HG02973 (cell line): ENCODE results near the gene TNIK.

Experiments used
- ATAC-seq: cut with Tn5 transposase; IDR thresholded peaks from one replicate; pipeline ENCODE4 v1.9.1; 2021; ENCODE audit warnings: moderate library complexity; ENCODE audit not compliant: unreplicated experiment

TNIK gene

DNA sequence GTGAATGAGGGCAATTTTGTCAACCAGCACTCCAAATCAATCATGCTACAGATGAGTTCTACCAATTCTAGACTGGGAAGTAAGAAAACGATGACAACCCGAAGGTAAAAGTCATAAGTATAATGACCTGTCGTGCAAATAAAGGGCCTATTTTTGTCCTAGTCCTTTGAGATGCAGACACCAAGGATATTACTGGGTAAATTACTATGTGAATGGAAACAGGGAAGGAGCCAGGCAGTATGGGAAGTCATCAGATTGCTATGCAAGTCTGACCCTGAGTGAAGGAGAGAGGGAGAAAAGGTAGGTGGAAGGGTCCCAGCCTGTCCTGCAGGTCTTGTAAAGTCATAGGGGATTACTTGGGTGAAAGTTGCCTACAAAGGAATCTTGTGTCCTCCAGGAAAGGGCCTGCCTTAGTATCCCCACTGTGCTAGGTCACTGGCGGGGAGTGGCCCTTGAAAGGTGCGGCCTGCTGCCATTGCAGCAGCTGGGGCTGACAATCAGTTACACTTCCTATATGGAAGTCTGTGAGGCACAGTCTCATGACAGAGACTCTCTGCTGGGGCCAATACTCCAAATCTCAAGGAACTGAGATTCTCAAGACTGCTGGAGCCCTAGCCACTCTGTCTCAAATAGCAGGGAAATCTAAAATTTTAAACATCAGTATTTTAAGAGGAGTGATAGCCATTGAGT is 283.8 kb downstream of the TNIK start:
- no peak for ATAC-seq

DNA sequence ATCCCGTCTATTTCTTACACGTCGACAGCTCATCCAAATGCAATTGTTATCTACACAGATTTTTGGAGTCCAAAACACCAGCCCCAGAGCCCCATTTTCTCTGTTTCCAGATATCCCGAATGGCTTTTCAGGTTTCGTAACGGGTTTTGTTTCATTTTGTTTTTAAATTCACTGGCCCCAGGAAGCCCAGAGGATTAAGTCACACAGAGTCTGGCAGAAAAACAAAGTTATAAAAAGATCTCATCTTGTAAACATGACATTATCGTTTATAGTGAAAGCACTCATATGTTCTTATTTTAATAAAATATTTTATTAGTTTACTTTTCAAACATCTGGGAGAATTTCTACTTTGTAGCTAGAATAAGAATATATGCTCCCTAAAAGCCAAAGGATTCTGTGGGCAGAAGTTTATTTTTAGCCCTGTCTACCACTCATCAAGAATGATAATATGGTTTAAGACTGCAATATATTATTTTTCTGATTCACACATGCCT is 284.4 kb downstream of the TNIK start:
- ATAC-seq, result no peak

DNA sequence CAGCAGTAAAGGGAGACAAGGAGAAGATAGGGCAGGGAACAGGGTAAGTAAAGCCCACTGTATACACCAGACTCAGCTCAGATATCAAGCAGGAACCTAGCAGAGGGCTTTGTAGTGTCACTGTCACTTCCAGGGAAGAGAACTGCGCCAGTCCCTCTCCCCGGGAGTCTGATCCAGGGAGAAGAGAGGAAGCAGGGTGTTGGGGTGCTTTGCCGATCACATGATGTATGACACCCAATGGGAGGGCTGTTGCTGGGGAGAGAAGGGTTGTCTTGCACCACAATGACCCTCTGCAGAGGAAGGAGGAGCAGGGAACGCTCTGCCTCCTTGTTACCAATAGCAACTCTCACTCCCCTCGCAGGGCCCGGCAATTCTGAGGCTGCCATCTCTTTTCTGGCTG is 286.5 kb downstream of the TNIK start:
- ATAC-seq, result no peak

DNA sequence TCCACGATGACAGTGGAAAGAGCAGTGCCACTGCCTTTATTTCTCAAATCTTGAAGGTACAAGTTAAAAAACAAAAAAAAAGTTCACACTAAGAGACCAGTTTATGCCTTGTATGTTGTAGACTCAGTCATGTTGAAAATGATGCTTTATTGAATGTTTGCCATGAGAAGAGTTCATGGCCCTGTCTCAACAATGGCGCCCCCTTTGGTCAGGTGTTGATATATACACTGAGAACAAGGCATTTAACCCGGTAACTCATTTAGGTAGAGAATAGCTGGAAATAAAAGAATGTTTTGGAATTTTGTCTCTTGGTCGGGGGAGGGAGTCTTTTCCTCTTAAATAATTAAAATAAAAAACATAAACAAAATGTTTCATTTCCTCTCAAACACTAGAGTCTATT is 288.1 kb downstream of the TNIK start:
- ATAC-seq, result no peak

DNA sequence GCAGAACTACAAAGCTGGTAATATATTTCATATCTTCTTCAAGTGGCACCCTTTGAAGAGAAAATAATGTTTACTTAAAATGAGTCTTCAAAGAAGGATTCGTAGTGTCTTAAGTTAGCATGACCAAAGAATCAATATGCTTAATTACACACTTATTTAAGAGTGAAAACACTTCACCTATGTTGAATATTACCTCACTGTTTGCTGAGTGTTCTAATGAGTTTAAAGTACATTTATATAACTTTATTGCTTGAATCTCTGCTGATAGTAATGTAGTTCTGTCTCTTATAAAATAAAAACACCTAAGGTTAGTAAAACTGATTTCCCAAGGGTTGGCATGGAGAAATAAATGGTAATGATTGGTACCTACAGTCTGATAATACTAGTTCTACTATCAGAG is 290.3 kb downstream of the TNIK start:
- no peak for ATAC-seq

DNA sequence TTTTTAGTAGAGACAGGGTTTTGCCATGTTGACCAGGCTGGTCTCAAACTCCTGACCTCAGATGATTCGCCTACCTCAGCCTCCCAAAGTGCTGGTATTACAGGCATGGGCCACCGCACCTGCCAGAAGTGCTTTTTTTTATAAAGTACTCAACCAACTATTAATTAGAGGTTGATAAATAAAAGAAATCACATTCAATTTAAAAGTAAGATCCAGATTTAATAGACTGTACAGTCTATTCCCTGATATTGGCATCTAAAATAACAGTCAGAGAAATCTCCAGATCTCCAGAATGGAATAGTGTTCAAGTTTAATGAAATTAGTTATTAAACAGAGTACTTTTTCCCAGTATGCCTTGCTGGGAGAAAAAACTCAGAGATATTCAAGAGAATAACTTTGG is 290.8 kb downstream of the TNIK start:
- no peak for ATAC-seq

DNA sequence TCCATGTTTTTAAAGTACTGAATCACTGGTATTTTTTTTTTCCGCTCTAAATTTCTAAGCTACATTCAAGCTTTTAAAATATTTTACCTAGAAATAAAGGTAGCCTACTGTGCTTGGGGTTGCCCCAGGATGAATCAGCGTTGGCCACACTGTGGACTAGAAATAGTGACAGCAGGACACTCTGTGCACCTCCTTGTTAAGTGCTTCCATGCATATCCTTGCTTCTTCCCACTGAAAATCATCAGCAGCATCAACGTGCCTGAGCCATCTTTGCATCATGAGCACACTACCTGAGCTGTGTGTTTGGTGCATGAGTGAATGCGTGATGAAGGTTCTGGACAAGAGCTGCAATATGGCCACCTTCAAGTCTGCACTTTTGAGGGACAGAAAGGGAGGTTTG is 291.7 kb downstream of the TNIK start:
- no peak for ATAC-seq

DNA sequence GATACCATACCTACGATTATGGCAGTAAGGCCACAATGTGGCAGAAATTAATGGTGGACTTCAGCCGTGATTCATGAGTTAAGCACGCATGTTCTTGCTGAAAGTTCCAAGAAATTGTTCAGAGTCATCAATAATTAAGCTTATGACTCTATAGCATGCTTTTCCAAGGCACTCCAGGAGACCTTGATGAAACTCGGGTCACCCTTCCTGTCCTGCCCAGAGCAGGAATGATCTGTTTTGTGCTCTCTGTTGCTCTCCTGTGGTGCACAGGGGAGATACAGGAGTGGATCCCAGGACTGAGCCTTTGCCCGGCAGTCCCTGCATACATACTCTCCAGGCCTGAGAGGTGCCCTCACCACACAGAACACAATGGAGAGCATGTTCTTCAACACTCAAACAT is 292.1 kb downstream of the TNIK start:
- no peak for ATAC-seq

DNA sequence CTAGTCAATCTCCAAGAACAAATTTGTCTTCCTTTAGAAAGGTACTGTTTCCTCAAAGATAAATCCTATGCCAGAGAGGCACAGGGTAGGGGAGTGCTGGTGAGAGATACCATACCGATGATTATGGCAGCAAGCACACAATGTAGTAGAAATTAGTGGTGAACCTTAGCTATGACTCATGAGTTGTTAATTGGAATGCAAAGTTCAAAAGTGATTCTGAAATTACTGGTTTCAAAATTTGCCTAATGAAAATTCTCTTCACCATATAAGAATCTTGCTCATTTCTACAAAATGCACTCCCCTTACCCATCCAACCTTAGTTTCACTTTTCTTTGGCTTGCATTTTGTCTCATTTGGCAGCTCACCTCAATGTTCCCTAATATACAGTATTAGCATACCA is 294.2 kb downstream of the TNIK start:
- ATAC-seq, result no peak

DNA sequence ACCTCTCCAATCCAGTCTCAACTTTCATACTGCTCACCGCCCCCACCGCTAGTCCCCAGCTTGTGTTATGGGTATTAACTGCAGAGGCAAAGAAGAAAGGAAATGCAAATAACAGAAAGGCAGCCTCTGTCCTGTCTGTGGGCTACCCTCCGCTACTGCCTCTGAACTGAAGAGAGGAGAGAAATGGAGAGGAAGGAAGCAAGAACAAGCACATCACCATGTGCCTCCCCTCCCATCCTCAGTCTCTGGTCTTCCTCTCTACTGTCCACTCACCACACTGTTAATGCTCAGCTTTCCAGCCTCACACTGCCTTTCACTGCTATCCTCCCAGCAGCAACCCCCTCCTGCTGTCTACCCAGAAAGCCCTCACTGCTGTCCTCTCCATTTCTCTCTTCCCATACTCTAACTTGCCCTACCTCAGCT is 294.7 kb downstream of the TNIK start:
- ATAC-seq, result no peak

DNA sequence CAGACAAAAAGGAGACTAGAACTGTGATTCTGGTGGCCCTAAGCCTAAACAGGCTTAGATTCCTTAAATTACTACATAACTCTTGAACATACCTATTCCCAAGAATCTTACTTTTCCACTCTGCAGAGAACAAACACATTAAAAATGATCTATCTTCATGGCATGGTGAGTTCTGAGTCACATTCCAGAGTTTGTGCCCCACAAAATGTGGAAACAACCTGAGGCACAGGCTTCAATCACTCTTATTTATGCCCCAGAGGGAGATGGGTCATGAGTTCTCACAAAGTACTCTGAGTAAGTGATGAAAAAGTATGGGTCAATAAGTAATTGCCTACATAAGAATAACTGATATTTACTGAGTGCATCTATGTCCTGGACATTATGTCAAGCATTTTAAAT is 296.1 kb downstream of the TNIK start:
- ATAC-seq, result no peak

DNA sequence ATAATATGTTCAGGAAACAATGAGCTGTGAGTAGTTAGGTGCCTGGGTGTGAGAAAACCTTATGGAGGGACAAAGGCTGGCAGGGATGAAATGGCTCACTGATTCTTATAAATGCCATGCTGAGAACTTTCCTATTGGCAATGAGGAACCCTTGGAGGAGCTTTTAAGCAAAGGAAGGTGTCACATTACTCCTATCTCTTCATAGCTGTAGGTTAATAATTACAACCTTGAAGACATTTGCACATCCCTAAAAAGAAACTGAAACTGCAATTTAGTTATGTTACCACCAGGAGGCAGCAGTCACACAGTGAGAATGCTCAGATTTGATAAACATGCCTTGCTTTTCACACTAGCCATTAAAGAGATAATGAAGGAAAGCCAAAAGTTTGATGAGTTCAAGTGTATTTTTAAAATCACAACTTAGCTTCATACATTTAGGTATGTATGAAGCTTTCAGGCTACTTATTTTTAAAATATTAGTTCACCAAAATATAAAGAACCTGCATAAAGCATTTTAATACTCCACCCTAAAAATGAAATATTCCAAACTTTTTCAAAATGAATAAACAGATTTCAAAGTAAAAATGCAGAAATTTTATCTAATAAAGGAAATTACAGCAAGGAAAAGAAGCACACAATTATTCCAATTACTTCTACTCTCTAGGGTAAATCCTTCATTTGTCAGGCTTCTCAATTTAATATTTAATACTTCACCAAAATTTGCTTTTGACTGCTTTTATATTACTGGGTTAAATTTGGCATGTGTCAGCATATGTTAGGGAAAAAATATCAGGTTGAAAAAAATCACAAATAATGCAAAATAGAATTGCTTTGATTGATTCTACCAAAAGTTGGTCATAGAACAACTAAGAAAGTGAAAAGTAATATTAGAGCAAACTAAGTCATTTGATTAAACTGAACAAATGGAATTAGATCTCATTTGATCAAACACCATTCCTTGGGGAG is 296.8 kb downstream of the TNIK start:
- no peak for ATAC-seq

DNA sequence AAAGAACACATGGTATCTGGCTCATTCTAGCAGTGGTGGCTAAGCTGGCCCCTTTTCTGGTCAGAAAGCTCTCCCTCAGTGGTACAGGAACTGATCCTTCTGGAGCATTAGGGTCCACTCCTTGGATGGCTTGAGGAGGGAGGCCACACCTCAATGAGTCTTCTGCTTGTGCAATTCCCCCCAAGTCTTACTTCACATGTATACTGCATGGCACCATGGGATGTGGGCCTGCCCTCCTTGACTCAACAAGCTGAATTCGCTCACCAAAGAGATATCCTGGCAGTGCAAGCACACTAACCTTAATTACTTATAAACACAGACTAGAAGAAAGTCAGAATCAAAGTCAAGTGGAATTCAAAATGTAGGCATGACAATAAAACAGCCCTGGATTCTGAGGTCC is 299.9 kb downstream of the TNIK start:
- ATAC-seq, result no peak

DNA sequence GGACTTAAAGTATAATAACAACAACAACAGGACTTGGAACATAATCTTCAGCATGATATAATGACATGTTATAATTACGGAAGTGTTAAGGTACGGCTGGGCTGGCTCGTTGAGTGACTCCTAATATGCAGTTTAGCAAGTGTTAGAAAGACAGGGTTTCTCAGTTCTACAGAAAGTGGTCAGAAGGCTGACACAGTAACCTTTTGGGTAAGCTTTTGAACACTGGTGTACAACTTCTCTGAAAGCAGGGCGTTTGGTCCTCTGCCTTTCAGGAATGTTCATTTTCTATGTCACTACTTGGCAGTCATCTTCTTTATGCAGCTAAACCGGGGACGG is 300.4 kb downstream of the TNIK start:
- ATAC-seq, result no peak

DNA sequence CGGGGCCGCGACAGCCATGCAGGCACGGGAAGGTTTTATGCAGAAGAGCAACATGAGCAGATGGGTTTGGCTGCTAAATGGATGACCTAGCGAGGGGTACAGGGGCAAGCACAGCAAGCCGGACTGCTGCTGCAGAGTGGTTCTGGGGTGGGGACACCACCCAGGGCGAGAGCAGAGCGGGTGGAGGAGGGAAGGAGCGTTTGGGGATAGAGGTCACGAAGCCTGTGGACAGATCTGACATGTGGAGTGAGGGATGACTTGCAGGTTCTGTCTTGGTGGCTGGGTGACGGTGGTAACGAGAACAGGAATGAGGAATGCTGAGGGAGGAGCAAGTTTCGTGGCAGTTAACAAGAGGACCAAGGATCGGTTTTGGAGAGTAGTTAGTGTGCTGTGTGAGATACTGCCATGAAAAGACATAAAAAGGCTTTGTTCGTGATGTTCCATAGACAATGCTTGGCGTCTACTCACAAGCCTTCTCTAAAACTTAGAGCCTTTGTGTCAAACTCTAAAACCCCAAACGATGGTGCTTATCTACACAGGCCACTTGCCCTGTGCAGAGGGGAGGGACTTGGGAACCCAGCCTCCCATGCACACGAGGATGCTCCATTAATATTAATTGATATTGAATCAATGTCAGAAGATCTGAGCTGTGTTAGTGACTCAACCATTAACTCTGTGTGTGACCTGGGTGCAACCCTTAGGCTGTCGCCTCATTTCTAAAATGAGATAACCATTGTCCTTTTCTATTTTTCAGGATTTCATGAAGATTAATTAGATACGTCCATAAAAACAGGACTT is 301.0 kb downstream of the TNIK start:
- ATAC-seq, result no peak

DNA sequence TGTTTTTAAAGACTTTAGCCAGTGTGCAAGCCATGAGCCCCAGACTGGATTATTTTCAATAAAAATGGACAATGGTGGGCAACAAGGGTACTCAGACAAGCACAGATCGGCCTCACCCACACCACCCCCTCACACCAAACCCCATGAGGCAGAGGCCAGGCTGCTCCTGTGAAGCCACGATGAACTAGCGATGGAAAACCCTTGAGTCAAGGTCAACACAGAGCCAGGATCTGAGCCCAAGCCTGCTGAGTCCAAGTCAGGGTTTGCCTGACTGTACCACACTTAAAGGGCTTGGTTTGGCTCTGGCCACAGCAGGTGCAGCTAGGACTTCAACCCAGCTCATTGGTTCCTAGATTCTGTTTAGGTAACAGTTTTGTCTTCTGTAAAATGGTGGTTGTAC is 302.2 kb downstream of the TNIK start:
- no peak for ATAC-seq

DNA sequence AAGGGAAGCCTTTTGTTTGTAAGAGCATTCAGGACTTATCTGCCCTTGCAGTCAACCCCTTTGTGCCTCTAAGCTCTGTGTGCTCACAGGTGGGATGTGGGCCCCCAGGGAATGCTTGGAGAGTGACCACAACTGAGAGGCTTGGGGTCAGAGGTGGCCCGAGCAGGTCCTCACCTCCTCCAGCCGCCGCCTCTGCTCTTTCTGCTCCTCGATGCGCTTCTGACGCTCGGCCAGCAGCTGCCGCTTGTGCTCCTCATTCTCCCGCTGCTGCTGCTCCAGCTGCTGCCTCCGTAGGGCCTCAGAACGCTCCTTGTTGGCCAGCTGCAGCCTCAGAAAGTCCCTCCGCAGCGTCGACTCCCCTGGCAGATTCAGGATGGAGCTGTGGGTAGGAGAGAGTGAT is 302.9 kb downstream of the TNIK start:
- ATAC-seq, result no peak

DNA sequence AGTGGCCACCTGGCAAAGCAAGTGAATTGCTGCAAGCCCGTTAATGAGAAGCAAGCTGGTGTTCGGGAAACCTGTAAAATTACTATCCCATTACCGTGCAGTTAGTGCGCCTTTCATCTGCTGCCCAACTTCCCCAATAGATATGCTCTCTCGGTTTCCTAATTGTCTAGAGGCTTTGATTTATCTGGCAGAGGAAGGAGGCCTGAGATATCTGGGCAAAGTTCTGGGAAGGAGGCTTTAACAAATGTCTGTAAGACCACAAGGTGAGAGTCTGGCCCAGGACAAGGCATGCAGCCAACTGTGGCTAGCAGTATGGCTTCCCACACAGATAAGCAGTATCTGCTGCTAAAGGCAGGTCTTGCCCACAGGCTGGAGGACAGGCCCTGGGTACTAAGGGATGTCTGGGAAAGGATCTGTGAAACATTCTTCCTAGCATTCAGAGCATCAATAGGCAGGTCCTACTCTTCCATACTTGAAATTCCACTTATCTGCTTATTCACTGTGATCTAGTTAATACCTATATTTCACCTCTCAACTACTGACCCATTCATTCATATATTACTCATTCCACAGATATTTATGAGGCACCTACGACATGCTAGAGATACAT is 303.7 kb downstream of the TNIK start:
- ATAC-seq, result no peak

DNA sequence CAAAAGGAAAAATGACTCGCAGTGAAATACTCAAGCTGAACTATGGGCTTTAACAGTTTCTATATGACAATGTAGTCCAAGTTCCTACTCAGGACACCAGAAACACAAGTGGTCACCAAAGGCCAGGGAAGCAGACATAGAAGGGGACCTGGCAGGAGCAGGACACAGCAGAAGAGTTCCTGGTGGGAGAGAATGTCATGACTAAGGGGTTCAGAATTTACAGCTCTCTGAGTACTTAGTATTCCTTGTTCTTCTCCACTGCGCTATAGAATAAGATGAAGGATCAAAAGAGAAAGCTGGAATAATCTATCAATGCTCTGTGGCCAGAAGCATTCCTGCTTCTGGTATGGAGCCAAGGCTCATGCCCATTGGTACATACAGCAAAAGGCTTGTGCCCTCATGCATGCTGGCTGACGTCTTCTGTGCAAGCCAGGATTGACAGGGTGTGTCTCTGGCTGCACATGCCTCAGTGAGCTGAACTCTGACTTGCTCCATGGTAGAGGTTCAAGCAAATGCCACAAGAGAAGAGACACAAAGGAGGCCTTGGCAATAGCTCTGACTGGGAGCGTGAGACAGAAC is 305.0 kb downstream of the TNIK start:
- no peak for ATAC-seq

DNA sequence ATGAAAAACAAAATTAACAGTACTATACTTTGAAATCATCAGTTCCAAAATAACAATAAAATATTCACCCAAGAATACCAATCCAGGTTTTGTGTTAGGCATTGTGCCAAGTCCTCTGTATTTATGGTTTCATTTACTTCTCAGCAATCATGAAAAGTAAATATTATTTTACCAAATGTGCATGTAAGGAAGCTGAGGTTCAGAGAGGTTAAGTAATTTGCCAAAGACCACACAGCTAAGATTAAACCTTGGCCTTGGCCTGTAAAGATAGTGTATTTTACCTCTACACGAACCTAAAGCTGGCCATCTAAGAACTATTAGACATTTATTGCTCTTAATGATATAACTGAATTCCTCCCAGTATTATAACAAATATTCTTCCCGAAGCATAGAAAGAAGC is 309.3 kb downstream of the TNIK start:
- ATAC-seq, result no peak
